HL-60/S4 treated with retinoic acid at 250 ng/mL for 4 days and 3 days (cell line): ENCODE results near the gene MCMBP.
"Not testable (repeated sequence)": the region's sequence is repeated elsewhere in the genome, so short reads cannot be mapped to it uniquely, and the experiment has no call there.

Experiments
- in situ Hi-C: fragments of 300-500 bp; cut with MboI; formaldehyde crosslinking; loops from 2 replicates; pipeline ENCODE4 v1.7.0; 2022; ENCODE audit warnings: low sequenced_read_pairs

Gene MCMBP

GRCh38 chr10:119883901-119884611 lies 11.4 kb upstream of the MCMBP start:
- in situ Hi-C loops, result not testable (repeated sequence)

DNA sequence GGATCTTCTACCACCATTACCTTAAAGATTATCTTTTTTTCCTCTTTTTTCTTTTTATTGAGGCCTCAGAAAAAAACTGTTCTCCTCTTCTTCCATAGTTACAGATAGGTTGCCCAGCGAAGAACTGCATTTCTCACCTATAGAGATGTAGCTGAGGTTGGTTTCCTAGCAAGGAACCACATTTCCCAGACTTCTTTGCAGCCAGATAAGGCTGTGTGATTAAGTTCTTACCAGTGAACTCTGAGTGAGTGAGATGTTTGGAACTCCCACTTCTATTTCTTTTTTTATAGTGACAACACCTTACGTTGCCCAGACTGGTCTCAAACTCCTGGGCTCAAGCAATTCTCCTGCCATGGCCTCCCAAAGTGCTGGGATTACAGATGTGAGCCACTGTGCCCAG lies 5.9 kb upstream of the MCMBP start:
- in situ Hi-C loops, result no loop called here

GRCh38 chr10:119872860-119873681 lies 428 bp upstream of the MCMBP start:
- in situ Hi-C loops, result no loop called here

DNA sequence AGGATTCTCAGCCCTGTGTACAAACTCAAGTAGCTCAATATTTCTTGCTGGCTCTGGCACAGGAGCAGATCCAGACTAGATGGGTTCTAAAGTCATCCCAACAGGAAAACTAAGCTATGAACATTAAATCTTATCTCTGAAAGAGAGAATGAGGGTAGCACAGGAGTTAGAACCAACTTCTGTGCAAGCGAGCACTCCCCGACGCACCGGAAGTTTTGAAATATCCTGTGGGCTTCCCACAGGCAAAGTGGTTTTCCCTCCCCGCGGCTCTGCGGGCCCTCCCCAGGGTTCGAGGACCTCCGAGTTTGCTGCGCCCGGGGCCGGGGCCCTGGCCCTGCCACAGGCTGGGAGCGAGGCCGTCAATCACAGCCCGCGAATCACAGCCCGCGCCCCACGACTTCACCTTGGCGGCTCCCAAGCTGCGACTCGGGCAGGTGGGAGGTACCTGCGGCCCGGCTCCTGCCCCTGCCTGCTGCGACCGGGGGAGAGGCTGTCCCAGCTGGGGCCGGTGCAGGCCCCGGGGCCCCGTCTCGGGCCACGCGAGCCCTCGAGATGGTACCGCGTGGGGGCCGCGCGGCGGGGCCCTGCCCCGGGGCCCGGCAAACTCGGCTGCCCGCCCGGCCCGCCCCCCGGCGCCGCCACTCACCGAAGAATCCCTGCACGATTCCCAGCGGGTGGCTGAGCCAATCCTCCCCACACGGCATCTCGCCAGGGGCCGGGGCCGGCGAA lies 598 bp downstream of the MCMBP start:
- in situ Hi-C loops, result no loop called here

DNA sequence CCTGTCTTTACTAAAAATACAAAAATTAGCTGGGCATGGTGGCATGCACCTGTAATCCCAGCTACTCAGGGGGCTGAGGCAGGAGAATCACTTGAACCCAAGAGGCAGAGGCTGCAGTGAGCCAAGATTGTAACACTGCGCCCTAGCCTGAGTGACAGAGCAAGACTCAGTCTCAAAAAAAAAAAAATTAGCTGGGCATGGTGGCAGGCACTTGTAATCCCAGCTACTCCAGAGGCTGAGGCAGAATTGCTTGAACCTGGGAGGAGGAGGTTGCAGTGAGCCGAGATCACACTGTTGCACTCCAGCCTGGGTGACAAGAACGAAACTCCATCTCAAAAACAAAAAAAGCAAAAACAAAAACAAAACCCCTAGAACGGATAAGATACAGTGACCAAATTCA lies 3.2 kb downstream of the MCMBP start:
- in situ Hi-C loops, result not testable (repeated sequence)

GRCh38 chr10:119867317-119867716 lies 5.3 kb downstream of the MCMBP start:
- in situ Hi-C loops, result no loop called here

GRCh38 chr10:119865699-119866240 lies 6.9 kb downstream of the MCMBP start:
- in situ Hi-C loops, result no loop called here

DNA sequence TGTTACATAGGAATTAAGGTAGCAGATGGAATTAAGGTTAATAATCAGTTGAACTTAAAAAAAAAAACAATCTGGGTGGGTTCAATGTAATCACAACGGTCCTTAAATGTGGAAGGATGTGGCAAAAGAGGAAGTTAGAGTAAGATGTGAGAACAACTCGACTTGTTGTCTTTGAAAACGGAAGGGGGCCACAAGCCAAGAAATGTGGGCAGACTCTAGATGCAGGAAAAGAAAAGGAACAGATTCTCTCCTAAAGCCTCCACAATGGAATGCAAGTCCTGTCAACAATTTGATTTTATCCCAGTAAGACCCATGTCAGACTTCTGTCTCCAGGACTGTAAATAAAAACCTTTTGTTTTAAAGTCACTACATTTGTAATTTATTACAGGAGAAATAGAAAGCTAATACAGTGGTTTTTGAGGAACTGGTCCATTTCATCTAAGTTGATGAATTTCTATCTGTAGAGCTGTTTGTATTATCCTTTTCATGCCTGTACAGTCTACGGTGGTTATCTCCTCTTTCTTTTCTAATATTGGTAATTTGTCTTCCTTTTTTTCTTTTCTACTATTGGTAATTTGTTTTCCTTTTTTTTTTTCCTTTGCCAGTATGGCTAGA lies 8.6 kb downstream of the MCMBP start:
- in situ Hi-C loops, result no loop called here

DNA sequence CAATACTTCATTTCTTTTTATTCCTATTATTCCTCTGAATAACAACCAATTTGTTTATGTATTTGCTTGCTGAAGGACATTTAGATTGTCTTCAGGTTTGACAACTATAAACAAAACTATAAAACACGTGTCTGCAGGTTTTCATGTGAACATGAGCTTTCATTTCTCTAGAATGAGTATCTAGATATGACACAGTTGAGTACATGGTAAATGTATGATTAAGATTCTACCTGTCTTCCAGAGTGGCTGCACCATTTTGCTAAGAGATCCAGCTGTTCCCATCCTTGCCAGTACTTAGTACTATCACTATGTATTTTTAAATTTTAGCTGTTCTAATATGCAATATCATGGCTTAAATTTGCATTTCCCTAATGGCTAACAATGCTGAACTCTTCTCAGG lies 10.1 kb downstream of the MCMBP start:
- in situ Hi-C loops, result no loop called here

- in situ Hi-C loops, result no loop called here
Measured at GRCh38 chr10:119860866-119861607, 11.6 kb downstream of the MCMBP start.

GRCh38 chr10:119859420-119860258 lies 13.0 kb downstream of the MCMBP start:
- in situ Hi-C loops, result no loop called here

DNA sequence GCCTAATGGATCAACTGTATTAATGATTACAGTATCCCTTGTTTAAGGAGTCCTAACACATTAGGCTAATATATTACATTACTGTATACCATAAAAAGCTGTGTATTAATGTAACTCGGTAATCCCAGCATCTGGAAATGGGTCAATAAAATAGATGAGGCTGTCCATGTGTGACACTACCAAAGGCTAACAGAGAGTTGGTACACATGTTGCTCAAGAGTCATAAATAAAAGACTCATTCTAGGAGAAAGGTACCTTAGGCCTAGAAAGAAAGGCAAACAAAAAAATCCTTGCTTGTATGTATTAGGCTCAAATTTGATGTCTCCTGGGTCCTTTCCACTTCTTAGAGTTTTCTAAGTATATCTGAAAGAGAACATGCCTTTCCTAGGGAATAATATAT lies 14.6 kb downstream of the MCMBP start:
- in situ Hi-C loops, result no loop called here

- in situ Hi-C loops, result no loop called here
Measured at GRCh38 chr10:119853574-119853973, 19.1 kb downstream of the MCMBP start.

DNA sequence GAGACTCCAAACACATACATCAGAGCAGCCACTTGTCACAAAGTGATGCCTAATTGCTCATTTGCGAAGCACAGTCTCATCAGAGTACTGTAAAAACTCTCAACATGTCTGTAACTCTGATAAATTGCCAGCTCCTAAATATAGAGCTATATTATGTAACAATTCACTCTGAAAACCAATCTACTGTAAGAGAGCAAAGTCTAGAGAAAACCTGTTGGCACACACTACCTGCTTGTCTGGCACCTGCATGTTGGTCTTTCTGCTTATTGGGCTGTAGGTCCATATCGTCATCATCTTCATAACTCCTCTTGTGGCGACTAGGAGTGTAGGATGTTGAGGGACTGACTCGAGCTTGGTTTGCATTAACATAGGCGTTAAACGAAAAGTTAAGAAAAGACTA lies 19.8 kb downstream of the MCMBP start:
- in situ Hi-C loops, result no loop called here

GRCh38 chr10:119852277-119852676 lies 20.4 kb downstream of the MCMBP start:
- in situ Hi-C loops, result no loop called here

DNA sequence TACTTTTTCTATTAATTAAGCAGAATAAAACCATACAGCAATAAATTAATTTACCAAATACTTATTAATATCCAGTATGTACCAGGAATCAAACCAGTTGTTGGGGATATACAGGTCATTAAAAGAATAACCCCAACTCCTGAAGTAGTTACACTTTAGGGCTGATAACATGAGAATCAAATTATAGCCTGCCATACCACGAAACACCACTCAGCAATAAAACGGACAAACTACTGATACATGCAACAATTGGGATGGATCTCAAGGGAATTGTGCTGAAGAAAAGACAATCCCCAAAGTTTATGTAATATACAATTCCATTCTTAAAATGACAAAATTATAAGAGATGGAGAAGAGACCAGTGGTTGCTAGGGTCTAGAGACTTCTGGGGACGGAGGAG lies 22.7 kb downstream of the MCMBP start:
- in situ Hi-C loops, result no loop called here

DNA sequence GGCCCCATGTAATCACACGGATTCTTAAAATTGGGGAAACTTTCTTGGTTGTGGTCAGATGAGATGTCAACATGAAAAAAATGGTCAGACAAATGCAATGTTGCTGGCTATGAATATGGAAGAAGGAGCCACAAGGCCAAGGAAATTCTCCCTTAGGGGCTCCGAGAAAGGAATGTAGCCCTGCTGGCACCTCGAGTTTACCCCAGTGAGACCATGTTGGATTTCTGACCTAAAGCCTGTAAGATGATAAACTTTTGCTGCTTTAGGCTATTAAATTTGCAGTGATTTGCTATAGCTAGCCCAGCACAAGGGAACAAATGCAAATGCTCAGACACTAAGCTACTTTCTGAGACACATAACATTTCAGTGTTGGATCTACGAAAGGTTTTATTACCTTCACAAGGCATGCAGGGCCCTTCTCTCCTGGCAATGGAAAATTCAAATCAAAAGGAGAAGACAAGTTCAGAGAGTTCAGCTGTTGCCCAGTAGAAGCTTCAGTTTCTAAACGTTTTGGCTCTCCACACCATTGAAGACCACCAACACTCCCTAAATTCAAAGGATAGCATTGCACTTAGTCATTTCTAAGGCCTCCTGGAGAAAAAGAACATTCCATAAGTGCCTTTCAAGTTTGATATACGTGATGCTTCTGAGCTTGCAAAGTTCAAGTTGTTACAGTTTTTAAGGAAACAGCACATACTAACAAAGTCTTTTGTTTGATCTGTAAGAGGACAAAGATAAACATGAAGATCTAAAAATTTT lies 23.4 kb downstream of the MCMBP start:
- in situ Hi-C loops, result no loop called here

- in situ Hi-C loops, result no loop called here
Measured at GRCh38 chr10:119845656-119846055, 27.0 kb downstream of the MCMBP start.

DNA sequence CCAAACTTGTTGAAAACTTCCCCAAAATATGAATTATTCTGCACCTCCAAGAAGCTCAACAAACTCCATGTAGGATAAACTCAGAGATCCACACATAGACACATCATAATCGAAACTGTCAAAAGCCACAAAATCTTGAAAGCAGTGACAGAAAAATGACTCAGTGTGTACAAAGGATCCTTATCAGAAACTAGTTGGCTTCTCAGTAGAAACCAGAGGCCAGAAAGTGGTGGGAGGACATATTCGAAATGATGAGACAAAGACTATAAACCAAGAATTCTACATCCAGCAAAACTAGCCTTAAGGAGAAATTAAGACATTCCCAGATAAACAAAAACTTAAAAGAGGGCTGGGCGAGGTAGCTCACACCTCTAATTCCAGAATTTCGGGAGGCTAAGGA lies 38.5 kb downstream of the MCMBP start:
- in situ Hi-C loops, result no loop called here
